Hematopoietic multipotent progenitor cell treated with erythropoietin and hydrocortisone succinate and interleukin-3 and kit ligand, for 15 days (in vitro differentiated cells): ENCODE data around the gene AGR3.
"Not testable (repeated sequence)": the region's sequence is repeated elsewhere in the genome, so short reads cannot be mapped to it uniquely, and the experiment has no call there.

Experiments used
- DNase-seq: peaks from one replicate; pipeline ENCODE4 v3.0.0-alpha.2; 2015; ENCODE audit warnings: low spot score

AGR3 gene

DNA sequence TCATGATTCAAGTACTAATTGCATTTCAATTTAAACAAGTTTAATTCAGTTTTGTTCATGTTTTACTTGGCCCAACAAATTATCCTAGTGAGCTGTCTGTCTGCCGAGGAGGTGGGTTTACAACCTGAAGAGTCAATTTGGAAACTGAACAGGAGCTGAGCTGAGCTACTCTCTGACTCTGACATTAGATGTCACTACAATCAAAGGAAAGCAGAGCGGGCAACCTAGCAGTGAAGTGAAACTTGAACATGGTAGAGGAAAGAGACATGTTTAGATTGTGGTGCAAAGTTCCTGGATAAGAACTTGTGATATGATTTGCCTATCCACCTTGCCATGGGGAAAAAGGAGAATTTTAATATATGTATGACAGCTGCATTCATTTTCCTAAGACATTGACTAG is 9.6 kb upstream of the AGR3 start:
- DNase-seq: no peak

DNA sequence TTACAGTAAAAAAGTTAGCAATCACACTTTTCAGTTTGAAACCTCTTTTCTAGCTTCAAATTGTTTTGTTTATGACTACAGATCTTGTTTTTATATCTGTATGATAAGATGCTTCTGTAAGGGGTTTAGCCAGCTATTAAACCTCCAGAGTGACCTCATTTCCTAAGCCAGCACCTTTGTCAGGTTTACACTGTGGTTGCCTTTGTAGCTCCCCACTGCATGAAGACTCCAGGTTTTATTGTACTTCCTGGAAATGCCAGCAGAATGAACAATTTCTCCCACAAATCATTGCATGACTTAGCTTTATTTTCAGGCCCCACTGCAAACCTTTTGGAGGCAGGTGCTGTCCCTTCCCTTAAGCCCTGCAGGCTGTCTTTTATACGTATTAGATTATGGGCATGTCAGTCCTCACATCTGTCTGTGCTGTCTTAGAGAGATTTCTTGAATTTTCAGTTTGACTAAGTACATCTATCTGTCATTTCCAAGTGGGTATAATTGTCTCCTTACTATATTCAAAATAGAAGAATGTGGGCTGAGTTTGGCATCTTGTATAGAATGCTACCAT is 8.2 kb upstream of the AGR3 start:
- DNase-seq: no peak

DNA sequence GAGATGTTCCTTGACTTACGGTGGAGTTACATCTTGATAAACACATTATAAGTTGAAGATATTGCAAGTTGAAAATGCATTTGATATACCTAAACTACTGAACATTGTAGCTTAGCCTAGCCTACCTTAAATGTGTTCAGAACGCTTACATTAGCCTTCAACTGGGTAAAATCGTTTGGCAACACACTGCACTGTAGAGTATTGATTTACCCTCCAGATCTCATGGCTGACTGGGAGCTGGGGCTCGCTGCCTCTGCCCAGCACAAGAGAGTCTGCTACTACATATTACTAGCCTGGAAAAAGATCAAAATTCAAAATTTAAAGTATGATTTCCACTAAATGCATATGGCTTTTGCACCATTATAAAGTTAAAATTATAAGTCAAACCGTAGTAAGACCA is 7.5 kb upstream of the AGR3 start:
- DNase-seq: no peak

DNA sequence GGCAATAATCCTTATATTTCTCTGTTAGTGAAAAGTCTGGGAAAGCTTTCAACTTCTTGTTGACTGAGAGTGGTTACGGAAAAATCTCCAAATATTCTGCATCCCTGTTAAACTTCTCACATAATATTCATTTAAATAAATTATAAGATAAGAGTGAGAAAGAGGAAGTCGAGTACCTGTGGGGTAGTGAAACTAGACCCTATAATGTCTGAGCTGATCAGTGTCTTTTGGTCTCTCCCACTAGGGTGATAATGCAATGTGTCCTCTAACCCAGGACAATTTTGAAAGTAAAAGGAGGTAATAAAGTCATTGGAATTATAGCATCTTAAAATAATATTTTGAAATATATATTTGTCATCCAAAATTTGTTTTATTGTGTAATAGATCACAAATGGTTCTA is 2.1 kb upstream of the AGR3 start:
- DNase-seq: no peak

DNA sequence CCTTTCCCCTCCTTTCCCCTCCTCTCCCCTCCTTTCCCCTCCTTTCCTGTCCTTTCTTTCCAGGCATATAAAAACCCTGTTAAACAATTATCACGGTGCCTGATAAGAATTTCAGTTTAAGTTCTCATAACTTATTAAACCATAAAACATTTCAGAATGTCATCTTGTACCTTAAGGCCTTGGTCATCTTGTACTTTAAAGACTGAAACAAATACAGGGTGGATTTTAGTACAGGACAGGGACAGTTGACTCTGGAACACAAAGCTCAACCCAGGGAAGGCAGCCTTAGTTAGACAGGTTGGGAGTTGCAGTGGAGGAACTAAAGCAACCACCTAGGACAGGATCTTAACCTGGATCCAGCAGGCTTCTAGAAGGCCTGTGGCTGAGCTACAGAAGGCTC is 1.2 kb downstream of the AGR3 start:
- DNase-seq: no peak

DNA sequence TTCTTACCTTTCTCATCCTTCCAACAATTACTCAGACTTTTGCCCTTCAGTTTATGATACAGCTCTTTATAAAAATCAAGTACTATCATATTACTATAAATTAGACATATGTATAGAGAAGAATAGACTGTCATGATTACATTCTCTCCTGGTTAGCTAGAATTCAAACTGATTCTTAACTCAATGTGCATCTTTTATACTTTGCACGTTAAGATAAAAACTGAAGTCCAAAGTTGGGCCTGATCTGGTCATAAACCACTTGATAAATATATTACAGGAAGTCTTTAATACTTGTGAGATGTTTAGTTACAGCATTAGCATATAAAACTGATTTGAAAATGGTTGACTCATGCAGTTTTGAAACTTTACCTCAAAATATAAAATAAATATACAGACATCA is 2.6 kb downstream of the AGR3 start:
- no peak for DNase-seq

DNA sequence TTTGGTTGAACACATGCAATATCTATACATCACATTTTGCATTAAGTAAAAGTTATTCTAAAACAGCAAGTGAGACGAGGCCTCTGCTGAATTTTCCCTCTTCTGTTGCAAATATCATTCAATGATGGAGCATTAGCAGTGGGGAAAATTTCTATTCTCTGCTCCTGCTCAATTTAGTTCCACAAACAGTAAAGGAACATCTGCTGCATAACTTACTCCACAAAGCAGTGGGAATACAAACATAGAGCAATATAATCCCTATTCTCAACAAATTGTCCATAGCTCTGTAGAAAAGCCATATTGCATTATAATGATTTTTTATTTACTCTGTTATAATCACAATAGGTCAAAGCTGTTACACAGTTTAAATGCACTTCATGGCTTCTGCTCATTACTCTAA is 5.9 kb downstream of the AGR3 start:
- no peak for DNase-seq

DNA sequence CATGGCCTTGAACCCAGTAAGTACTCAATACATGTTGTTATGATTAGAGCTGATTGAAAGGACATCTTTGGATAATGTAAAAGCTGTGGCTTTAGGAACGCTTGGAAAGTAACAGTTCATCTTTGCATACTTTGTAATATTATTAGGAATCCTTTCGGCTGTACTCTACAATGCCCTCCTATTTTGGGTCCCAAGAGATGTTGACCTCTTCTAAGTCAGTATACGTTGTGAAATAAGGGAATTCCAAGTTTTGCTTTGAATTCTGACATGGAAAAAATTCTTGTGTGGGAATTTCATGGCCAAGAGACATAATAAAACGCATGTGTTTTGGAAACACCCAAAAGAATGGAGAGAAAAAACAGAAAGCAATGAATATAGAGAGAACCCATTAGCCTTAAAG is 7.7 kb downstream of the AGR3 start:
- no peak for DNase-seq

- DNase-seq: no peak
Measured at GRCh38 chr7:16867328-16867727, 14.5 kb downstream of the AGR3 start.

DNA sequence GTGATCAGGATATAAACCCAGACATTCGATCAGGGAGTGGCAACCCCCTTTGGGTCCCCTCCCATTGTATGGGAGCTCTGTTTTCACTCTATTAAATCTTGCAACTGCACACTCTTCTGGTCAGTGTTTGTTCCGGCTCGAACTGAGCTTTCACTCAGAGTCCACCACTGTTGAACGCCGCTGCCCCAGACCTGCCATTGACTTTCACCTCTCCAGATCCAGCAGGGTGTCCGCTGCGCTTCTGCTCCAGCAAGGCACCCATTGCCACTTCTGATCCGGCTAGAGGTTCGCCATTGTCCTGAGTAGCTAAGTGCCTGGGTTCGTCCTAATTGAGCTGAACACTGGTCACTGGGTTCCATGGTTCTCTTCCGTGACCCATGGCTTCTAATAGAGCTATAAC is 28.6 kb downstream of the AGR3 start:
- not testable (repeated sequence) for DNase-seq

DNA sequence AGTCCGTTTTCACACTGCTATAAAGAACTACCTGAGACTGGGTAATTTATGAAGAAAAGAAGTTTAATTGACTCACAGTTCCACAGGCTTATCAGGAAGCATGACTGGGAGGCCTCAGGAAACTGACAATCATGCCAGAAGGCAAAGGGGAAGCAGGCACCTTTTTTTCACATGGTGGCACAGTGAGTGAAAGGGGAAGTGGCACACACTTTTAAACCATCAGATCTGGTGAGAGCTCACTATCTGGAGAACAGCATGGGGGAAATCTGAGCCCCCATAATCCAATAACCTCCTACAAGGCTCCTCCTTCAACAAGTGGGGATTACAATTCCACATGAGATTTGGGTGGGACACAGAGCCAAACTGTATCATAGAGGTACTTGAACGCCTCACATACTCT is 30.0 kb downstream of the AGR3 start:
- DNase-seq: no peak

- no peak for DNase-seq
Measured at GRCh38 chr7:16850614-16851466, 30.9 kb downstream of the AGR3 start.

DNA sequence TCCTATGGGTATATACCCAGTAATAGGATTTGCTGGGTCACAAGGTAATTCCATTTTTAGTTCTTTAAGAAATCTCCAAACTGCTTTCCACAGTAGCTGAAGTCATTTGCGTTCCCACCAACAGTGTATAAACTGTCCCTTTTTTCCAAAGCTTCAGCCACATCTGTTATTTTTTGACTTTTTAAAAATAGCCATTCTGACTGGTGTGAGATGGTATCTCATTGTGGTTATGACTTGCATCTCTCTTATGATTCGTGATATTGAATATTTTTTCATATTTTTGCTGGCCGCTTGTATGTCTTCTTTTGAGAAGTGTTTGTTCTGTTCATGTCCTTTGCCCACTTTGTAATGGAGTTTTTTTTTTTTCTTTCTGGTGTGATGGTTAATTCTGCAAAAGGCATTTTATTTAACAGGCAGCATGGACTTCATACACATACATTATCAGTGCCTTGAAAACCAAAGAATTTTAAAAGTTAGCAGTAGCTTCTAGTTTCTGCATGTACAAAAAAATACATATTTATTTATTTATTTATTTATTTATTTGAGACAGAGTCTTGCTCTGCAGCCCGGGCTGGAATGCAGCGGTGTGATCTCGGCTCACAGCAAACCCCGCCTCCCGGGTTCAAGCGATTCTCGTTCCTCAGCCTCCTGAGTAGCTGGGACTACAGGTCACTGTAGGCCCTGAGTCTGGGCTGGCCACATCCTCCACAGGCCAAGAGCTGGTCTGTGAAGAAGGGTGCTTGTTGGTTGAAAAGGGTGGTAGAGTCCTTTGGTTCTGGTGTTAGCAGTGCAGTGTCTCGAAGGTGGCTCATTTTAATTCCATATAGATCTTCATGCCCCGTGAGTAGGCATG is 32.3 kb downstream of the AGR3 start:
- no peak for DNase-seq

GRCh38 chr7:16847381-16847860 is 34.4 kb downstream of the AGR3 start:
- DNase-seq: no peak

DNA sequence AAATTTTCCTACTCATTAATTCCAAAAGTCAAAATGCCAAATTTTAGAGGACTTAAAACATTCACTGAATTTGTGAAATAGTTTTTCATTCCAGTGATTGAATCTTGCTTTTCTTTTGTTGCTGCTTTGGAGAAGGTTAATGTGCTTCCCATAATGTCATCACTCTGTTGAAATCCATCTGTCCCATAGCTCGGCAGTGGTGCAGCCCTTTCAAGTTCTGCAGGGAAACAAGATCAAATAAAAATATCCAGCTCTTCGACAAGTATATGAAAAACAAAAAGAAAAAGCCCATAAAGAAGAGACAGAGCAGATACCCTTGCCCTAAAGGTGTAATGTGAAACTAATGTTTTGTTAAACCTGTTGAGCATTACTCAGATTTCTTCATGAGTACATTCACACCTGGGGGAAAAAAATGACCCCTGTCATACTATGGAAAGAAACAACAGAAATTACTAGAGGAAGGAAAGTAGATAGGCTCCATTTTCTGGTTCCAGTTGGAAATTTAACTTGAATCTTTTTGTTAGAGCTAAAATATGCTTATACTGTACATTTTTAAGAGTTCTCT is 35.1 kb downstream of the AGR3 start:
- DNase-seq: no peak

GRCh38 chr7:16845746-16846145 is 36.0 kb downstream of the AGR3 start:
- no peak for DNase-seq

DNA sequence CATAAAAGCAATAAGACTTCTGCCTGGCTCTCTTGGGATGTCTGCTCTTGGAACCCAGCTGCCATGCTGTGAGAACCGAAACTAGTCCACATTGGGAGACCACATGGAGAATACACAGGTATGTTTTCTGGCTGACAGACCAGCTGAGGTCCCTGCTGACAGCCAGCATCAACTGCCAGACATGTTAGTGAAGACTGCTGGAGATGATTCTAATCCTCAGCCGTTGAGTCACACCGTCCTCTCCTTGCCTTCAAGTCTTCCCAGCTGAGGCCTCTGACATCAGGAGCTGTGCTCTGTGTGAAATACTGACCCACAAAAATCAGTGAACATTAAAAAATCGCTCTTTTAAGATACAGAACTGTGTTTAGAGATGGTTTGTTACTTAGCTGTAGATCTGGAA is 40.1 kb downstream of the AGR3 start:
- DNase-seq: no peak

GRCh38 chr7:16840094-16840493 is 41.7 kb downstream of the AGR3 start:
- no peak for DNase-seq

DNA sequence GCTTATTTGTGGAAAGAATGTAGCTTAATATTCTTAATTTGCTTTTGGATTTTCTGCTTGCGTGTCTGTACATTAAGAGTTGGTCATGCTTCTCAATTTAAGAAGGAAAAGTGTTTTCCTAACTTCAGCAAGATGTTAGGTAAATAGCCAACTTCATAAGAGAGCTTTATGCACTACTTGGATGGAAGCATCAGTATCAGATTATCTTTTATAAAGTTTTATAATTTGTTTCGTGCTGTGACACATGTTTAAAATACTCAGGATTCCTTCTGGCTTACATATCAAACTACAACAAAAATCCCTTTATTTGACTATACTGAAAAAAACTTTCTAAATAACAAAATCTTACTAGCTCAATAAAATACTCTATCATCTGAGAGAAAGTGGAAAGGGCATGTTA is 42.1 kb downstream of the AGR3 start:
- no peak for DNase-seq

DNA sequence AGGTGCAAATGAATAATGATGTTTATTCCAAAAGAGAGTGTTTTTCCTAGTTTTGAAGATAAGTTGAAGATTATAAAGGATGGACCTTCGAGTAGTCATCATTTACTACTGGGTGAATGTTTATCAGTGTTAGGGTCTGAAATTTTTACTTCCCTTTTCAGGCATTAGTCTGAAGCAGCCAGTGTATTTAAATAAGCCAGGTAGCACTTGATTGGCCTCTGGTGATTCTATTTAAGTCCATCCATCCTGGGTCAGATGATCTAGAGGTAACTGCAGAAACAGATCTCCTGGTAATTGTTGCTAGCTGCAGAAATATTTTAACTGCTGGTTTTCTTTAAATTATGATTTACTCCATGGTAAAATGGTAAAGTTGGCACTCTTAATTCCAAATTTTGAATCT is 42.9 kb downstream of the AGR3 start:
- no peak for DNase-seq

DNA sequence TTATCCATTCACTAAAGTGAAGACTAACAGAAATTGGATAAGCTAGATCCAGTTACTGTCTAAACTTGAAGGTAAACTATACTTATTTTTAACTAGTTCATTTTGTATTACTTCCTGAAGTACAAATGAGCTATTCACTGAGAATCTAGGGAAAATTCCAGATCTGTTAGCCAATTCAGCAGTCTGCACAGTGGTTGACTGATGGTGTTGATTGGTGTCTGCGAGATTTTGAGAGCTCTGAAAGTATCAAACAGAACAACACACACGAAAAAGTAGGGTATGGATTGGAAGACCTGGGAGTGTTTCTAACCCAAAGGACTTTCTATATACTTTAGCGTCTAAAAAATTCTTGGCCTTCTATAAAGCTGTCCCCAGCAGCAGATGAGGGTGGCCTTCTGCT is 43.4 kb downstream of the AGR3 start:
- DNase-seq: no peak

- DNase-seq: no peak
Measured at GRCh38 chr7:16836481-16836880, 45.3 kb downstream of the AGR3 start.

DNA sequence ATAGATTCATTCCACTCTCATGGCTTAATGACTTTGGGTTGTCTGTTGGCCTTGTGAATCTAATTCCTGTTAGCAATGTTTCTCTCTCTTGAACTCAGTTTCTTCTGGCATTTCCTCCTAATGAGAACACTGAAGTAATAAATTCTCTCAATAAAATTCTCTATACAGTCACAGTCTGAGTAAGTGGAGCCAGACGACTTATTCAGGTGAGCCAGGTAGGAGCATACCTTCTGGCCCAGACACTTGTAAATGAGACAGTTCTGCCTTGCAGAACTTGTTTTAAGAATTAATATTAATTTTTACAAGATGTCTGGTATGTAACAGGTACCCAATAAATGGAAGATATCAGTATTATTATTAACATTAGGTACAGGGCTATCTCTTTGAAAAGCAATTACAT is 48.4 kb downstream of the AGR3 start:
- DNase-seq: no peak
